ENCODE measurements around the gene NRM. TPM values are rescaled to one million over a fixed set of nuclear protein-coding genes. Genes with fewer than 3 reads are reported as not detected.

NRM gene
- total RNA-seq, 4 donors from 2014 or later: 2.3 to 9.0 (median 6.8) TPM

- peaks cover 40% of the 10 kb centered on the region for H3K4me1 ChIP-seq
- 6% methylated on average over 4 of the region's 8 CpGs for WGBS
- H3K27ac ChIP-seq: peak overlapping the region; percentile 89
- H3K4me3 ChIP-seq: peak overlapping the region; percentile 69
- peaks cover 29% of the 10 kb centered on the region for H3K36me3 ChIP-seq
- H3K27me3 ChIP-seq: no peaks in the 10 kb centered on the region
- no peak for DNase-seq (ENCODE audit: low spot score in 2 of 2)
- no peak for TF ChIP-seq POLR2A (IDR thresholded peaks at IDR 0.05)
- TF ChIP-seq EP300 (IDR thresholded peaks at IDR 0.05): no peak
- no peak for TF ChIP-seq CTCF (IDR thresholded peaks at IDR 0.05)
- TF ChIP-seq POLR2AphosphoS5 (IDR thresholded peaks at IDR 0.05): no peak
- H3K9me3 ChIP-seq: no peaks in the 10 kb centered on the region
Observed at GRCh38 chr6:30716879-30717128, 26.0 kb upstream of the NRM start.

DNA sequence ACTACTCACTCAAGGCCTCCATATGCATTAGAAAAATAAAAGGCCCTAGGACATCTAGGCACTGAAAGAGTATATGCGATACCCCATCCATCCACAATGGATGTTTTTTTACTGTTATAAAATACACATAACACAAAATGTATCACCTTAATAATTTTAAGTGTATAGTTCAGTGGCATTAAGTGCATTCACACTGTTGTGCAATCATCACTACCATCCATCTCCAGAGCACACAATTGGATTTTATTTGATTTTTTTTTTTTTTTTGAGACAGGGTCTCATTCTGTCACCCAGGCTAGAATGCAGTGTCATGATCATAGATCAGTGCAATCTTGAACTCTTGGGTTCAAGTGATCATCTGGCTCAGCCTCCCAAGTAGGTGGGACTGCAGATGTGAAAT lies 23.5 kb upstream of the NRM start:
- no peaks in the 10 kb centered on the region for H3K27me3 ChIP-seq
- no peak for DNase-seq (ENCODE audit: low spot score in 2 of 2)
- TF ChIP-seq EP300 (IDR thresholded peaks at IDR 0.05): no peak
- TF ChIP-seq POLR2A (IDR thresholded peaks at IDR 0.05): no peak
- no peak for TF ChIP-seq CTCF (IDR thresholded peaks at IDR 0.05)
- TF ChIP-seq POLR2AphosphoS5 (IDR thresholded peaks at IDR 0.05): no peak
- H3K36me3 ChIP-seq: peaks cover 49% of the 10 kb centered on the region
- no peaks in the 10 kb centered on the region for H3K9me3 ChIP-seq
- H3K4me1 ChIP-seq: peaks cover 36% of the 10 kb centered on the region
- H3K4me3 ChIP-seq: no peak overlapping the region
- H3K27ac ChIP-seq: no peak overlapping the region
- 94% methylated on average over 1 of the region's 1 CpG for WGBS

GRCh38 chr6:30712441-30712945 lies 21.7 kb upstream of the NRM start:
- no peak for DNase-seq (ENCODE audit: low spot score in 2 of 2)
- H3K9me3 ChIP-seq: no peaks in the 10 kb centered on the region
- no peaks in the 10 kb centered on the region for H3K27me3 ChIP-seq
- H3K27ac ChIP-seq: no peak overlapping the region
- TF ChIP-seq POLR2A (IDR thresholded peaks at IDR 0.05) (no peak), CTCF (IDR thresholded peaks at IDR 0.05) (no peak), POLR2AphosphoS5 (IDR thresholded peaks at IDR 0.05) (no peak), EP300 (IDR thresholded peaks at IDR 0.05) (no peak)
- H3K4me3 ChIP-seq: no peak overlapping the region
- peaks cover 56% of the 10 kb centered on the region for H3K36me3 ChIP-seq
- 60% methylated on average over 7 of the region's 7 CpGs for WGBS
- H3K4me1 ChIP-seq: peaks cover 20% of the 10 kb centered on the region

GRCh38 chr6:30711758-30712380 lies 21.1 kb upstream of the NRM start:
- Histone ChIP-seq H3K36me3 (peaks cover 62% of the 10 kb centered on the region), H3K4me3 (no peak overlapping the region), H3K9me3 (no peaks in the 10 kb centered on the region), H3K27me3 (no peaks in the 10 kb centered on the region), H3K4me1 (peaks cover 20% of the 10 kb centered on the region), H3K27ac (no peak overlapping the region)
- no peak for DNase-seq (ENCODE audit: low spot score in 2 of 2)
- 65% methylated on average over 1 of the region's 1 CpG for WGBS
- no peak for TF ChIP-seq POLR2A (IDR thresholded peaks at IDR 0.05)
- TF ChIP-seq CTCF (IDR thresholded peaks at IDR 0.05): no peak
- TF ChIP-seq POLR2AphosphoS5 (IDR thresholded peaks at IDR 0.05): no peak
- no peak for TF ChIP-seq EP300 (IDR thresholded peaks at IDR 0.05)

GRCh38 chr6:30709101-30709868 lies 18.5 kb upstream of the NRM start:
- TF ChIP-seq CTCF (IDR thresholded peaks at IDR 0.05): no peak
- TF ChIP-seq POLR2AphosphoS5 (IDR thresholded peaks at IDR 0.05): no peak
- no peak for TF ChIP-seq EP300 (IDR thresholded peaks at IDR 0.05)
- no peak for TF ChIP-seq POLR2A (IDR thresholded peaks at IDR 0.05)
- Histone ChIP-seq H3K27me3 (no peaks in the 10 kb centered on the region), H3K27ac (no peak overlapping the region), H3K4me3 (no peak overlapping the region), H3K4me1 (peaks cover 13% of the 10 kb centered on the region), H3K36me3 (peaks cover 83% of the 10 kb centered on the region), H3K9me3 (no peaks in the 10 kb centered on the region)
- 89% methylated on average over 2 of the region's 2 CpGs for WGBS
- DNase-seq (ENCODE audit: low spot score in 2 of 2): no peak

All from suprapubic skin (tissue), 4 donors.